ENCODE results near the gene IL10RB. TPM values are rescaled to one million over a fixed set of nuclear protein-coding genes. Genes with fewer than 3 reads are reported as not detected.

Gene IL10RB
- total RNA-seq, 1 donor from 2014 or later, result 19.2 TPM

GRCh38 chr21:33229099-33229783 lies 36.9 kb upstream of the IL10RB start:
- Mint-ChIP-seq H3K4me3 (peak overlapping the region; percentile 63), H3K36me3 (no peaks in the 10 kb centered on the region), H3K4me1 (peaks cover 46% of the 10 kb centered on the region), H3K9me3 (no peaks in the 10 kb centered on the region), H3K27ac (peak overlapping the region; percentile 37), H3K27me3 (ENCODE audit: low read depth) (no peaks in the 10 kb centered on the region)
- DNase-seq (ENCODE audit: low spot score in 2 of 2, unreplicated experiment in 2 of 2), result no peak
- no peak for TF ChIP-seq CTCF (IDR thresholded peaks at IDR 0.05; ENCODE audit: unreplicated experiment)

DNA sequence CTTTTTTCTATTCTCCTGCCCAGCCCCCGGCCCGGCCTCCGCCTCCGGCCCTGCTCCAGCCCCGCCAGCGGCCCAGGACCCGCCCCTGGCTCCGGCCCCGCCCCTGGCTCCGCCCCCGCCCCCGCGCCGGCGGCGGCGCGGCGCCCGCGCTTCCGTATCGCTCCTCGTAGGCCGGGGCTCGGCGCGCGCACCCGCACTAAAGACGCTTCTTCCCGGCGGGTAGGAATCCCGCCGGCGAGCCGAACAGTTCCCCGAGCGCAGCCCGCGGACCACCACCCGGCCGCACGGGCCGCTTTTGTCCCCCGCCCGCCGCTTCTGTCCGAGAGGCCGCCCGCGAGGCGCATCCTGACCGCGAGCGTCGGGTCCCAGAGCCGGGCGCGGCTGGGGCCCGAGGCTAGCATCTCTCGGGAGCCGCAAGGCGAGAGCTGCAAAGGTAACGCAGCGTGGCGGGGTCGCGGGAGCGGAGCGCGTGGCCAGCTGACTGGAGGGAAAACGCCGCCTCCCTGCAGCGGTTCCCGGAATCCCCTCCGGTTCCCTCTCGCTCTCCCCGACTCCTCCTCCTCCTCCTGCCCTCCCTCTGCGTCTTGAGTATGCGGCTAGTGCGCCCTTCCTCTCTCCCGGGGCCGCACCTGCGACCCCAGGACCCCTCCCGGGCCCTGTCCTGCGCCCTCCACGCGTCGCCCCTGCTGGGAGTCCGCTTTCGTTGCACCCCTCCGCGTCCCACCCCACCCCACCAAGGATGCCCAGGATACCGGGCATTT lies 36.2 kb upstream of the IL10RB start, which contains the start of gene IFNAR2:
Gene IFNAR2 (plus strand): TSS at position 155 of the 761 bp plus-strand sequence. CDS start 11,985 bp downstream, outside the sequence.
- peak within 1 kb of the TSS; percentile 62 for H3K27ac Mint-ChIP-seq
- H3K27me3 Mint-ChIP-seq (ENCODE audit: low read depth), result no peaks in the 10 kb centered on the region
- no peak for TF ChIP-seq CTCF (IDR thresholded peaks at IDR 0.05; ENCODE audit: unreplicated experiment)
- peak; percentile 73 to 81 for DNase-seq (ENCODE audit: low spot score in 2 of 2, unreplicated experiment in 2 of 2)
- no peaks in the 10 kb centered on the region for H3K9me3 Mint-ChIP-seq
- H3K4me3 Mint-ChIP-seq, result peak within 1 kb of the TSS; percentile 82
- no peaks in the 10 kb centered on the region for H3K36me3 Mint-ChIP-seq
- H3K4me1 Mint-ChIP-seq, result peaks cover 53% of the 10 kb centered on the region

DNA sequence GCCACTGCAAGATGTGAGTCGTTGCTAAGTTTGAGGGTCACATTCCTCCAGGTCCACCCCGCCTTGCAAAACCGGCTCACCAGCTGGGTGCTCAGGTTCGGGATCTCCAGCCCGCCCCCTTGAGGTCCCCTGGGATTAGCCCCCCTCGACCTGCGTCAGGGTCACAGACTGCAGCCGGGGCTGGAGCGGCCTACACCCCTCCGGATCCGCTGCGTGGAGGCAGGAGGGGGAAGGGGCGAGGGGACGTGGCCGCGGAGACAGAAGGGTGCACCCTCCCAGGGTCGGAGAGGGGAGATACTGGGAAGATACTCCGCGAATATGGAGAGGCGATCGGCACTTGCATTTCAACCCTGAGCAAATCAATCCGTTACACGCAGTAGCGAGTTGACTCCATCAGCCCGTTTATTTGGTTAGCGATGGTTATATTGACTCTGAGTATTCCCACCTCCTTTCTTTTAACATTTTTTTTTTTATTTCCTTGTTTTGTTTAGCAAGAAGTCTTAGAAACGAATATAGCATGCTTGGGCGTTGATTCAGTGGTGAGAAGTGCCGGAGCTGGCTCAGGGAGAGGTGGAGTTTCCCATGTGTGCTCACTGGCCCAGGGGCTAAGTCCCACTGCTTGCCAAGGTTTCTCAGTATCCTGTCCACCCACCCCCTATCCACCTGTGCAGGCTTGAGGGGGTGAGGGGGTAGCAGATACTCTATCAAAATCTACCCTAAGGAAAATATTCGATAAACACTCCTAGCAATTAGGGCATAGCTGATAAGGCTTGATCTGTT lies 35.4 kb upstream of the IL10RB start:
- peak in 1 of 2 experiments; percentile 51 for DNase-seq (ENCODE audit: low spot score in 2 of 2, unreplicated experiment in 2 of 2)
- H3K4me3 Mint-ChIP-seq, result peak overlapping the region; percentile 82
- peaks cover 56% of the 10 kb centered on the region for H3K4me1 Mint-ChIP-seq
- no peaks in the 10 kb centered on the region for H3K27me3 Mint-ChIP-seq (ENCODE audit: low read depth)
- no peaks in the 10 kb centered on the region for H3K36me3 Mint-ChIP-seq
- no peak for TF ChIP-seq CTCF (IDR thresholded peaks at IDR 0.05; ENCODE audit: unreplicated experiment)
- H3K9me3 Mint-ChIP-seq, result no peaks in the 10 kb centered on the region
- H3K27ac Mint-ChIP-seq, result peak overlapping the region; percentile 62

GRCh38 chr21:33231526-33231925 lies 34.6 kb upstream of the IL10RB start:
- Mint-ChIP-seq H3K27me3 (ENCODE audit: low read depth) (no peaks in the 10 kb centered on the region), H3K36me3 (no peaks in the 10 kb centered on the region), H3K4me1 (peaks cover 60% of the 10 kb centered on the region), H3K4me3 (peak overlapping the region; percentile 82), H3K27ac (no peak overlapping the region), H3K9me3 (no peaks in the 10 kb centered on the region)
- no peak for DNase-seq (ENCODE audit: low spot score in 2 of 2, unreplicated experiment in 2 of 2)
- no peak for TF ChIP-seq CTCF (IDR thresholded peaks at IDR 0.05; ENCODE audit: unreplicated experiment)

DNA sequence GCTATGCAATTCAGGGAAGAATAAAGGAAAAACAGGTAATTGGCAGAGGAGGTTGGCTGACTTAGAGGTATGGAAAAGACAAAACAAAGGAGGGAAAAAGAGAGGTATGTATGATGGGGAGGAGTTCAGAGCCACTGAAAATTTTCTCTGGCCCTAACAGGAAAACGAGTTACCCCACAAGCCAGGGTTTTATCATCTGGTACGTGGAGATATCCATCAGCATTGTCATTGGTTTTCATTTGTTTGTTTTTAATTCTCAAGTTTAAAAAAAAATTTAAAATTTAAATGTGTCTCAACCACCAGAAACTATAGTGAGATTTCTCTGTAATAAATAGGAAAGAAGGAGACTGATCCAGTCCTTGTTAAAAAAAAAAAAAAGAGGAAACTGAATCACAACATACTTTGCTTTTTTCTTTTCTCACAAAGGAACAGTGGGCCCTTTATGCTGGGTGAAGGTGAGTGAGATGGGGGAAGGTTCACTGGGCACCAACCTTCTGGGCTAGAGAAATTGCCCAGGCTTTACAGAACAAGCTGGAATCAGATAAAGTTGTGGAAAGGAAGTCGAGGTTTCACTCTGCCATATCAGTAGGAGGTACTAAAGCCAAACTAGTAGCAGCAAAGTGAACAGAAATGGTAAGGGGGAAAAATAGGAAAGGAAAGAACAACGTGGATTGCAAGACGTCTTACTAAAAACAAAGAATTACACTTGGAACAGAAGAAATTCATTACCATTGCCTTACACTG lies 33.7 kb upstream of the IL10RB start:
- no peaks in the 10 kb centered on the region for H3K27me3 Mint-ChIP-seq (ENCODE audit: low read depth)
- no peak for TF ChIP-seq CTCF (IDR thresholded peaks at IDR 0.05; ENCODE audit: unreplicated experiment)
- no peak overlapping the region for H3K4me3 Mint-ChIP-seq
- no peaks in the 10 kb centered on the region for H3K9me3 Mint-ChIP-seq
- no peaks in the 10 kb centered on the region for H3K36me3 Mint-ChIP-seq
- DNase-seq (ENCODE audit: low spot score in 2 of 2, unreplicated experiment in 2 of 2), result no peak
- H3K4me1 Mint-ChIP-seq, result peaks cover 62% of the 10 kb centered on the region
- H3K27ac Mint-ChIP-seq, result peak overlapping the region; percentile 70

Measured in mesothelial cell of epicardium (in vitro differentiated cells).